HG02938 (cell line): ENCODE results near the gene TRAF3IP1.

ENCODE experiments used
- ATAC-seq: cut with Tn5 transposase; IDR thresholded peaks from one replicate; pipeline ENCODE4 v1.9.1; 2021; ENCODE audit warnings: mild to moderate bottlenecking, moderate library complexity; ENCODE audit not compliant: unreplicated experiment

Gene TRAF3IP1

DNA sequence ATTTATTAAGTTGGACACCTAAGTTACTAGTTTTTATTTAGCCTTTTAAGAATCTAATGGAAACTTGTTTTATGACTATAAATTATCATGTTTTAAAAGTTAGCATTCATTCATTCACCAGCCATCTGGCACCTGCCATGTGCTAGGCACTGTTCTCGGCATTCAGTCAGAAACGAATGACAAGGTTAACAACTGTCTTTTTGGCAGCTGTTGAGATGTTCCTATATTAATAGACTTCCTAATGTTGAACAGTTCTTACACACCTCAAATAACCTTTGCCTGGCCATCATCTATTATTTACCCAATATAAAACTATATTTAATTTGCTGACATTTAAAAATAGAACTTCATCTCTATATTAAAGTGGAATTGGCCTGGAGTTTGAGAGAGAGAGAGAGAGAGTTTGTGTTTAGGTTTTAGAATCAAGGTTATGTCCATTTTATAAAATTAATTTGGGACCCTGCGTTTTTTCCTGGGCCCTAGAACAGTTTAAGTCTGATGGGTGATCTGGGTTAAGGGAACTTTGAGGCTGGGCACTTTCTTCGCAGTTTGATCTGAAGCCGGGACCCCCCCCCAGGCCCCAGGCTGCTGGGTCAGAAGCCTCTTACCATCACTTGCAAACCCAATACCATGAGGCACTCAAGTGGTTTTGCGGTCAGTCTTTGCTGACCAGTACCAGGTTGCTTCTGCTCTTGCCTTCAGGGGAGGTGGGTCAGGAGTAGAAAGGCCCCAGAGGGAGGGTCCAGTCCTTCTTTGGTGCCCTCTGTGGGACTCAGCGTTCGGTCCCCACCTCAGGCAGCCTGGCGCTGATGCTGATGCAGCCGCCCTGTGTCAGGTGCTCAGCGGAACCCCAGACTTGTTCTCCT lies 58.1 kb downstream of the TRAF3IP1 start:
- no peak for ATAC-seq

DNA sequence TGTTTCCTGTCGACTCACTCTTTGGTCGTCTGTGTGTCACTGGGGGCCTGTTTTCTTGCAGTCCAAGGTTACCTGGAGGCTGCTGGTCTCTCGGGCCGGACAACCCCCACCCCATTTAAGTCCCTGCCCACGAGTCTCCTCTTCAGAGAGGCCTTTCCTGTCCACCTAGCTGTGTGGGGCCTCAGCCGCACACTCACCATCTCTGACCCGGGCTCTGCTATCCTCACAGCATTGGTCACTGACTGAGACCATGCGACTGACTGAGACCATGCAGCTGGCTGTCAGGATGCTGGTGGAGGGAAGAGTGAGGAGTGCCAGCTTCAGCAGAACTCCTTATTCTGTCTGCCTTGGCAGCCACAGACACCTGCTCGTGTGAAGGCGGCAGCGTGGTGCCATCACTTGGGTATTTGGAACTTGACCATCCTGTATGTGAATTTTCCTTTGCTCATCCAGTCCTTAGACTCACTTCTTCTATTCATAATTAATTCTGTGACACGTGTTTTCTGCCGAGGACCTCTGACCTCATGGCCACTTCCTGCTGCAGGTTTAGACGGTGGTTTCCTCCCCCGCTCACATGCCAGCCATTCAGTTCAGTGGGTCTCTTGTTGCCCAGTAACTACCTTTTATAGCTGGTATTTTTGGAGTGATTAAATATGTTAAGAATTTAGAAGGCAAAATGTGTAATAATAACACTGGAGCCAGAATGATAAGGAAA lies 58.9 kb downstream of the TRAF3IP1 start:
- ATAC-seq = no peak

DNA sequence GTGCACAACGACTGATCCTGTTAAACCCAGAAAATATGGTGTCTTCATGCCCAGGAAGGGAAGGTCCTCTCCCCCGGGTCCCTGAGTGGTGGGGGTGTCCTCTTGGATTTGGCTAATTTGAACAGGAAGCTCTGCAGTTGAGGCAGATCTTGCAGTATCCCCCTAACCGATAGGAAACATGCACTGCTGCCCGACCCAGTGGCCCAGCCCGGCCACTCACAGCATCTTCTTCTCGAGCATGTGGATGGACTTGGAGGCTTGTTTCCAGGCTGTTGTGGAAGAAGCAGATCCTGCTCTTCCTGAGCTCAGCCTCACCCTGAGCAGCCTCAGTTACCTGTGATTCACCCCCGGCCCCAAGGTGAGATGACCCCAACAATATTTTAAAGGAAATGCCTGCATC lies 60.0 kb downstream of the TRAF3IP1 start:
- ATAC-seq = no peak

DNA sequence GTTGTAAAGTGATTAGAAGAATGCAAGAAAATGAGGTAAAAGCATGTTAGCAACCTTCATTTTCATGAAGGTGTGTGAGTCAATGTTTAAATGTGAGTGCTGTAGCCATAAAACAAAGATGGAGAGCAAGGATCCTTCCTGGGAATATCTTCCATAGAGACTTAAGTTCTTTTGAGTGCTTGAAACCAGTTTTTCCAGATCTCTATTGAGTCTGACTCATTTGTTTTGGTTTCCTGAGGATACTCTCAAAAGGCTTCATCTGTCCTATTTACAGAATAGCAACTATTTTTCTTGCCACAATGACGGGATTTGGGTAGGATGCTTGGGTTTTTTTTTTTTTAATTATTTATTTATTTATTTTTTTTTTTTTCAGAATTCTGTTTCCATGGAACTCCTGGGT lies 60.5 kb downstream of the TRAF3IP1 start:
- no peak for ATAC-seq

DNA sequence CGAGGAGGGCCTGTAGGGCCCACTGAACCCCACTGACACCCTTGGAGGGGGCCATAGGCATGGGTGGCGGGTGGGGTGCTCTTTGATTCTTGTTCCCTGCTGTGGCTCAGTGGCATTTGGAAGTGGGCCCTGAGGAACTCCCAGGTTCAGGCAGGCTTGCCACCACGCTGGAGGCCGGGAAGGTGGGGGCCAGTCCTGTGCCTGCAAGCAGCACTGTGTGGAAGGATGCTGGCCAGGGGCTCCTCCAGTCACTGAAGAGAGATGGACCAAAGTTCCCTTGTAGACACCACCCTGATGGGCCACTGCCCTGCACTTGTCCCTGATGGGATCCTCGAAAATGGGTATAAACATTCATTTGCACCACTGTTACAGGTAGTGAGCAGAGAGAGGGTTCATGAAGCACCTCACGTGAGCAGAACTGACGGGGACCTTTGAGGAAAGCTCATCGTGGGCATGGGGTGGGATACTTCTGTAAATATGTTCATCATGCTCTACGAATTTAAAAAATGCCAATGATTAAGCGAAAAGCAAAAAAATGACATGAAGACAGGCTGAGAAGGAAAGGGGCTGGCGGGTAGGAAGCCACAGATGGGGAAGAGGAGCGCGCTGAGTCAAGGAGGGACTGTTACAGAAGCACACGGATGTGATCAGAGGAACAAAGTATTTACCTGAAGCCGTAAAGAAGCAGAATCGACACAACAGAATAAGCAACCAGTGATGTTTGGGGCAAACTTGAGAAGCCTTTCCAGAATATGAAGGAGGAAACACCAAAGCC lies 61.2 kb downstream of the TRAF3IP1 start:
- ATAC-seq = no peak

DNA sequence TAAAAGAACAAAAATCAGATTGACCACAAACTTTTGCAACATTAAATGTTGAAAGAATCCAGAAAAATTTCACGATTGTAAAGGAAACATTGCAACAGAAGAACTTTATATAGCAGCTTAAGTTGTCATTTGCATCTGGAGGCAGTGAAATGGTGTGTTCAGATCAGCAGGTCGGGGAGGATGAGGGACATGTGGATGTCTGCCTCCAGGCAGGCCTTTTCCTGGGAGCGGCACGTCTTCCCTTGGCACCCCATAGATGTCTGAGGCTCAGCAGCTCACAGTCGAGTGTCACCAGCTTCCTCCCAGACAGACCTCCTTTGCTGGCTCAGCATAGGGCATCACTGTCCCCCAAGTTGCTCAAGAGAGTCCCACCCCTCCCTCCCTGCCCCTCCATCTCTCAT lies 62.1 kb downstream of the TRAF3IP1 start:
- no peak for ATAC-seq

DNA sequence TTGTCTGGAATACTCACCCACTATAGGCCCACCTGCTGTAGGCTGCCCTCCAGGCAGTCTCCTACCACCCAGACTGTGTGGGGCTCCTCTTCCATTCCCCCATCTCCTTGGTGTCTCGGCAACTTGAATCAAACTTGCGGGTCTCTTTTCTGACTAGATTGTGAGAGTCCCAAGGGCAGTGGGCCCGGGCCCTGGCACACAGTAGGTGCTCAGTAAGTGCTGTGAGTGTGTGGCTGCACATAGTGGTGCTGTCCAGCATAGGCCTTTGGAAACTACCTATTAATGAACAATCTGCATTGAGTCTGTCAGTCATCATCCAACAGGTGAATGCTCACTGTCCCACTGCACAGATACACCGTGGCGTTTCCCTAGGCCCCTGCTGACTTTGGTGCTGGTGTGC lies 62.8 kb downstream of the TRAF3IP1 start:
- ATAC-seq = no peak

DNA sequence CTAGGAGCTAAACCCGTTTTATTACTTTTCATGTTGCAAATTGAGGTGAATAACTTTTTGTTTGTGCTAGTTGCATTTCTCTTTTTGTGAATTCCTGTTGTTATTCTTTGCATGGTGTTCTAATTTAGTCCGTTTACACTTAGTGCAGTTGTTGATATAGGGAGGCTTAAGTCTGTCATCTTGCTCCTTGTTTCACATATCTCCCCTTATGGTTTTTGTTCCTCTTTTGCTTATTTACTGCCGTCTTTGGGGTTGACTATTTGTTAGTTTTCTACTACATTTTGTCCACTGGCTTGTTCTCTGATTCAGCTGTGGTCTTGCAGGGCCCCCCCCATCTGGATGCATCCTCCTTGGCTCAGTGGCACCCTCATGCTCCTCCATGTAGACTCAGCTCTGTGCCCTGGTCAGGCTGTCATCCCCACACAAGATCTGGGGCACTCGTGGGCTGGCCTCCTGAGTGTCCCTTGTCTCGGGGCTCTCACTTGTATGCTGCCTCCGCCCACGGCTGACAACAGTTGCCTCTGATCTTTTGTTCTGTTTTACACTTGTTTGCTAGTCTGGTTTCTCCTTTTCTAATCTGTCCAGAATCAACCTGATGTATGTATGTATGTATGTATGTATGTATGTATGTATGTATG lies 63.5 kb downstream of the TRAF3IP1 start:
- no peak for ATAC-seq

DNA sequence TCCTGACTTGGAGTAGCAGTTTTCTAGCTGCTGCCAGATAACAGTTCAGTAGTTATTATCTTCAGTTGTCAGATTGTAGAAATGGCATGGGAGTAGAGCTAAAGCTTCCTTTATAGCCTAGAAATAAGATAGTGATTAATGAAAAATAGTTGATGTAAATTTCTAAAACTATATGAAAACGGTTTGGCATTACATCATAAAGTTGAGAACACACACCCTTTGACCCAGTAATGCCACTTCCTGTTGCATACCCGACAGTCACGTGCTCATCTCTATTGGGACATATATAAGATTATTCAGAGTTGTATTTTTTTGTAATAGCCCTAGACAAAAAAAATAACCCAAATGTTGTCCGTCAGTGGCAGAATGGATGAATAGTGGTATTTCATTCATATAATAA lies 67.0 kb downstream of the TRAF3IP1 start:
- ATAC-seq = no peak

DNA sequence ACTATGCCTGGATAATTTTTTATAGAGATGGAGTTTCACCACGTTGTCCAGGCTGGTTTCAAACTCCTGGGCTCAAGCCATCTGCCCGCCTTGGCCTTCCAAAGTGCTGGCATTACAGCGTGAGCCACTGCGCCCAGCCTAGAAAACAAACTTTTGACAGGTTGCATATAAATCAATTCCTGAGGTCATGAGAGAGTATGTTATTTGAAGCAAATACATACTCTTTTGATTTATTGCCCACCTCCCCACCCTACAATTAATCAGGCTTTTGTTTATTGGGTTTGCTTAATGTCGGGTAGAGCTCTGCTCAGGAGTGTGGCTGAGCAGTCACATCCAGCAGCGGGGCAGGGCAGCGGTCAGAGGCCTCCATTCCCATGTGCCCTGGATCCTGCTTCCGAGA lies 68.5 kb downstream of the TRAF3IP1 start:
- ATAC-seq = no peak

DNA sequence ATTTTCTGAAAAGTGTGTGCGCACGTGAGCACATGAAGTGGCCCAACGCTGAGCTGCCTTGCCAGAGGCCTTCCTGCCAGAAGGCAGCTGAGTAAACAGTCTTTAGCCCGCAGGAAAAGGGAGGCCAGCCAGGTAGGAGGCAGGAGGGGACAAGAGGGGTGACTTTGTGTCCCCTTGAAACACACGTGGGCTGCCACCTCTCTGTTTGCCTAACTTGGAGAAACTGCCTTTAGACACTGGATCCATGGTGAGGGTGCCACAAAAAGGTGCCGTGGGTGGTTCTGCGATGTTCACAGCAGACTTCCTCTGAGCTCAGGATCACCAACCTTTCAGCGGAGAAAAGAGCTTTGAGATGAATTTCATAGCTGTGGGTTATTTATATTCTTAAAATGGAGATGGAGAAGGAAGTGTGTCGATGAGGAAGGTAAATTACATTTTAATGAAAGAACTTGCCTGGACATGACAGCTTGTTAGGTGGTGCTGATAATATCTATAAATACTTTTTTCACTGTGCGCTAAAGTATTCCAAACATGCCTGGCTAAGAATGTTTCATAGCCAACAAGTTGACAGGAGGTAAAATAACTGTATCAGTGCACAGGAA lies 69.8 kb downstream of the TRAF3IP1 start:
- no peak for ATAC-seq

DNA sequence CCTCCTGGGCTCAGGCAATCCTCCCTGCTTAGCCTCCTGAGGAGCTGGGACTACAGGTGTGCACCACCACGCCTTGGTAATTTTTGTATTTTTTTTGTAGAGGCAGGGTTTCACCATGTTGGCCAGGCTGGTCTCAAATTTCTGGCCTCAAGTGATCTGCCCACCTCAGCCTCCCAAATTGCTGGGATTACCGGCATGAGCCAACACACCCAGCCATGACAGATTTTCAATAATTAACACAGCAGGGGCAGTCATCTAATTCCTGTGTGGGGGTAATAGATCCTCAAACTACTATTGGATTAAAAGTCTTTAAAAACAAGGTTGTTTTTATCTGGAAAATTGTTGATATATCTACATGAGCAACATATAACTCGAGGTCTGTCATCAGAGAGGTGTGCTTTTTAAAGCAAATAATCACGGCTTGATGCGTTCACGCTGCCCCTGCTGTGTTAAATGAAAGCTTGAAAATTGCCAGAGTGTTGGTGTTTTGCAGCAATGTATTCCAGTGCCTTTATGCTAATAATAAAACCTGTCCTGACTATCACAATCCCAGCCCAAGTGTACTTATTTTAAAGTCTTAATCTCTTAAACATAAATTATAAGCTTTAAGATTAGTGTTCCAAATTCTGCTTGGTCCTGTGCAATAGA lies 70.8 kb downstream of the TRAF3IP1 start:
- no peak for ATAC-seq

DNA sequence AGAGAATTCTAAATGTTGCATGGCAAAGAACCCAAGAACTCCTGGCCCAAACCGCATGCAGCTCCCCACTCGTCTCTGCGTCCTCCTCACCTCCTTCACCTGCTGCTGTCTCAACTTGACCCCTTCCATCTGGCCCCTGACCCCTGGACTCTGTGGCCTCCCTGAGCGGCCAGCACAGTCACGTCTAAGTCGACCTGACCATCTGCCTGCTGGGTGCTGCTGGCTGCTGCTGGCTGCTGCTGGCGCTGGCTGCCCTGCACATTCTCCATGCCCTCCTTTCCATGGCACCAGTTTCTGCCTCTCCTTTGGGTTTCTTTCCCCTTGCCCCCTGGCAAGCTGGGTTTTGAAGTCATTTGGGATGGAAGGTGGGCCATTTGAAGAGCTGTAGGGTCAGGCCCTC lies 76.3 kb downstream of the TRAF3IP1 start:
- no peak for ATAC-seq

DNA sequence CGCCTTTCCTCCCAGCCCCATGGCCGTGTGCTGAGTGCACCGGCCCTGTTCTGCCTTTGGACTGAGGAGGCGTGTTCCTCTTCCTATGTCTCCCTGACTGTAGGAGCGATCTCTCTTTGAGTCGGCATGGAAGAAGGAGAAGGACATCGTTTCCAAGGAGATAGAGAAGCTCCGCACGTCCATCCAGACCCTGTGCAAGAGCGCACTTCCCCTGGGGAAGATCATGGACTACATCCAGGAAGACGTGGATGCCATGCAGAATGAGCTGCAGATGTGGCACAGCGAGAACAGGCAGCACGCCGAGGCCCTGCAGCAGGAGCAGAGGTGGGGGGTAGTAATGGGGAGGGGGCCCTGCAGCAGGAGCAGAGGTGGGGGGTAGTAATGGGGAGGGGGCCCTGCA lies 77.0 kb downstream of the TRAF3IP1 start:
- ATAC-seq = no peak

DNA sequence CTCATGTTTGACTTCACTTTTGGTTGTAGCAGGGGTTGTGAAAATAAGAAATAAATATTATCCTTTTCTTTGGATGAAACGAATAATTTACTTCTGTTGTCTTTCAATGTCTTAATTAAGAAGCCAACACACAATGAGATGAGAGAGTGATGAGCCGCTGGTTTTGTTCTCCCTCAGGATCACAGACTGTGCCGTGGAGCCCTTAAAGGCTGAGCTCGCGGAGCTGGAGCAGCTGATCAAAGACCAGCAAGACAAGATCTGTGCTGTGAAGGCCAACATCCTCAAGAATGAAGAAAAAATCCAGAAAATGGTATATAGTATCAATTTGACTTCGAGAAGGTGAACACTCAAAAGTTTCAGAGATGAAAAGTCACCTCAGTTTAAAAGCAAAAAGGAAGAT lies 78.3 kb downstream of the TRAF3IP1 start:
- ATAC-seq = no peak

DNA sequence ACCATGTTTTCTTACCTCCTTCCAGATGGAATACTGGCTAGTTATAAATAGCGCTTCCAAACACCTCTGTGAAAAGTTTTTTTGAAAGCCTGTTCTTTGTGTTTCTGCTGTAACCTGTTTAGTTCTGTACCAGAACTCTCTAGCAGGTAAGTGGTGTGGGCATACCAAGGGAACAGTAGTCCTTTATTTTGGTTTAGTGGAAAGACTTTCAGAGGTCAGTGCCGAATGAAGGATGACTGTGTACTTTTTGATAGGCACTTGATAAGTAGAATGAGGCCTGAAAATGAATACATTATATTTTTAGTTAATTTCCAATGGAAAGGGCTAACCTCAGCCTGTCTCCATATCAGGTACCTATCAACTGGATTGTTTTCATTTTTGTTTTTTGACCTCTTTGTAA lies 78.8 kb downstream of the TRAF3IP1 start:
- ATAC-seq = no peak

DNA sequence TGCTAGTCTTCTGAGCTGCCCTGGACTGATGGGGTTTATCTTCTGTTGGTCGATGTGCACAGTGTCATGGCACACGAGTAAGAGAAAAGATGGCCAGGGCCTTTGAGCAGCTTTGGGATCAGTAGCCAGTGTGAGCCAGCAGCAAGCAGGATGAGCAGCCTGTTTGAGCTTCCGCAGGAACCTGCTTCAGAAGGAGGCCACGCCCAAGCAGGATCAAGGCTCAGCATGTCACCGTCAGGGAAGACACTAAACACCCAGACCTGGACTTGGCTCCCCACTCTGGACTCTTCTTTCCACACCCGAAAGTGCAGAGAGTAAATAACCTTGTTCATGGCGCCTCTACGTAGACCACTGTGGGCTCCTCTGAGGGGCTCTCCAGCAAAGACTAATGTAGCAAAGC lies 81.2 kb downstream of the TRAF3IP1 start:
- ATAC-seq = no peak

DNA sequence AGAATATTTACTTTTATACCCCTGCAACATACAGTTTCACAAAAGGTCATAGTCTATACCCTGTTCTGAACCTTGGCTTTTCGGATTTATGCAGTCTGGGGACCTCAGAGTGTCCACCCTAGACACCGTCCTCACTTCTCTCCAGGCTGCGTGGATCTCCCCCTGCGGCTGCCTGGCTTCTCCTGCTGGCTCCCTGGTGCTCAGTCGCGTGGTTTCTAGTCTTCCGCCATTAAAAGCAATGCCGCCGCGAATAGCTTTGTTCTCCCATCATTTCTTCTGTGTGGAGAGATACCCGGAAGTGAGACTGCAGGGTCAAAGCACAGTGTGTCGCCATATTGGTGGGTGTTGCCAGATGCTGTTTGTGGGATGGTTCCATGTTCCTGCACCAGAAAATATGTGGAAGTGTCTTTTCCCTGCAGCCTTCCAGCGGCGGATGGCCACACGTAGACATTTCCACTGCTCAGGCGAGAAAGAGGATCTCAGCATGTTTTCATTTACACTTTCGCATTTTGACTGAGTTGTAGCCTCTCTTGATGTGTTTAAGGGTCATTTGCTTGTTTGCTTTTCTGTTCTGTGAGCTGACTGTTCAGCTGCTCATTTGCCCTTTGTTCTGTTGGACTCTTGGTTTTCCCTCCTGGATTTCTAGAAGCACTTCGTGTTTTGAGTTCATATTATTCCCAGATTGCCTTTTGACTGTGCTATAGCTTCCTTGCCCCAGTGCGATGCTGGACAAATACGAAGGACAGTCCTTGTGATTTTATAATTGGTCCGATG lies 83.5 kb downstream of the TRAF3IP1 start:
- ATAC-seq = no peak

DNA sequence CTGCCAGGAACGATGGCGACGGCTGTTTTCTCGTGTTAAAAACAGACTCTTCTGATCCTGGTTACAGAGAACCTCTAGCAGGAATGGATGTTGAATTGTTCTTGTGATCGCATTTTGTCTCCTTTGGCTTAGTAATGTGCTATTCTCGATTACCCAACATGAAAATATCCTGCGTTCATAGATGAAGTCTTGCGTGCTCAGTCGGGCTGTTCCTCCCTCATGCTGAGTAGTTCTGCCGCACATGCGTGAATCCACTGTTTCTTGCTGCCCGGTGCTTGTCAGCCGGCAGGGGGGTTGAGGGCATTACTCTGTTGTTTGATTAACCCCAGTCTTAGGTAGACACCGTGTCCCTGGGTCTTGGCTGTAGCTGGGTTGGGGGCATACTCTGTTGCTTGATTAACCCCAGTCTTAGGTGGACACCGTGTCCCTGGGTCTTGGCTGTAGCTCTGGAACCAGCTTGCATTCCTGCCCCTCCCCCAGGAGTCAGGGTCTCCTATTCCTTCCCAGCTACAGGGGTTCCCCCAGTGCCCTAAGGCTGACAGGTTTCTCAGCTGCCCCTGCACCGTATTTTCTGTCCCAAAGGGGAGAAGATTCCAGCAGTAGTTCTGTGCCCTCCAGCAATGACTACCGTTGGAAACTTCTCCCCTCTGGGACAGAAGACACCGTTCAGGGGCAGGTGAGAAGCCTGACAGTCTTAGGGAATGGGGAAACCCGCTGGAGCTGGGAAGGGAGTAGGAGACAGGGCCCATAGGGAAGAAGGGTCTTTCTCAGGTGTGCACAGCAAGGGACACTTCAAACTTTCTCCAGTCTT lies 84.3 kb downstream of the TRAF3IP1 start:
- ATAC-seq = no peak
